ENCODE results near the gene PRKCE.

PRKCE gene

GRCh38 chr2:46062637-46063412 is 411.4 kb downstream of the PRKCE start:
- no peak overlapping the region for H3K4me3 ChIP-seq (ENCODE audit: low read length)
- no peaks in the 10 kb centered on the region for H3K9me3 ChIP-seq (ENCODE audit: control insufficient read depth, low read depth, low read length)
- H3K36me3 ChIP-seq (ENCODE audit: control insufficient read depth, low read depth, low read length), result no peaks in the 10 kb centered on the region
- H3K27ac ChIP-seq (ENCODE audit: low read length), result no peak overlapping the region
- H3K4me1 ChIP-seq (ENCODE audit: control insufficient read depth, low read depth, low read length), result no peaks in the 10 kb centered on the region
- no peaks in the 10 kb centered on the region for H3K27me3 ChIP-seq (ENCODE audit: control insufficient read depth, insufficient read depth, low read length)
- no peak overlapping the region for H3K9ac ChIP-seq (ENCODE audit: low read length)

- H3K36me3 ChIP-seq (ENCODE audit: control insufficient read depth, low read depth, low read length), result no peaks in the 10 kb centered on the region
- no peaks in the 10 kb centered on the region for H3K4me1 ChIP-seq (ENCODE audit: control insufficient read depth, low read depth, low read length)
- no peaks in the 10 kb centered on the region for H3K9me3 ChIP-seq (ENCODE audit: control insufficient read depth, low read depth, low read length)
- no peaks in the 10 kb centered on the region for H3K27me3 ChIP-seq (ENCODE audit: control insufficient read depth, insufficient read depth, low read length)
- no peak overlapping the region for H3K9ac ChIP-seq (ENCODE audit: low read length)
- no peak overlapping the region for H3K27ac ChIP-seq (ENCODE audit: low read length)
- H3K4me3 ChIP-seq (ENCODE audit: low read length), result no peak overlapping the region
Observed at GRCh38 chr2:46064396-46064795, 412.9 kb downstream of the PRKCE start.

GRCh38 chr2:46065152-46065551 is 413.7 kb downstream of the PRKCE start:
- Histone ChIP-seq H3K9ac (ENCODE audit: low read length) (no peak overlapping the region), H3K27ac (ENCODE audit: low read length) (no peak overlapping the region), H3K4me3 (ENCODE audit: low read length) (no peak overlapping the region), H3K9me3 (ENCODE audit: control insufficient read depth, low read depth, low read length) (no peaks in the 10 kb centered on the region), H3K4me1 (ENCODE audit: control insufficient read depth, low read depth, low read length) (no peaks in the 10 kb centered on the region), H3K36me3 (ENCODE audit: control insufficient read depth, low read depth, low read length) (no peaks in the 10 kb centered on the region), H3K27me3 (ENCODE audit: control insufficient read depth, insufficient read depth, low read length) (no peaks in the 10 kb centered on the region)

GRCh38 chr2:46066116-46066515 is 414.6 kb downstream of the PRKCE start:
- Histone ChIP-seq H3K9ac (ENCODE audit: low read length) (no peak overlapping the region), H3K4me3 (ENCODE audit: low read length) (no peak overlapping the region), H3K36me3 (ENCODE audit: control insufficient read depth, low read depth, low read length) (no peaks in the 10 kb centered on the region), H3K27ac (ENCODE audit: low read length) (no peak overlapping the region), H3K9me3 (ENCODE audit: control insufficient read depth, low read depth, low read length) (no peaks in the 10 kb centered on the region), H3K4me1 (ENCODE audit: control insufficient read depth, low read depth, low read length) (no peaks in the 10 kb centered on the region), H3K27me3 (ENCODE audit: control insufficient read depth, insufficient read depth, low read length) (no peaks in the 10 kb centered on the region)

- Histone ChIP-seq H3K27me3 (ENCODE audit: control insufficient read depth, insufficient read depth, low read length) (no peaks in the 10 kb centered on the region), H3K9me3 (ENCODE audit: control insufficient read depth, low read depth, low read length) (no peaks in the 10 kb centered on the region), H3K27ac (ENCODE audit: low read length) (no peak overlapping the region), H3K9ac (ENCODE audit: low read length) (no peak overlapping the region), H3K36me3 (ENCODE audit: control insufficient read depth, low read depth, low read length) (no peaks in the 10 kb centered on the region), H3K4me3 (ENCODE audit: low read length) (no peak overlapping the region), H3K4me1 (ENCODE audit: control insufficient read depth, low read depth, low read length) (no peaks in the 10 kb centered on the region)
Observed at GRCh38 chr2:46066601-46067000, 415.1 kb downstream of the PRKCE start.

- H3K27ac ChIP-seq (ENCODE audit: low read length), result no peak overlapping the region
- H3K36me3 ChIP-seq (ENCODE audit: control insufficient read depth, low read depth, low read length), result no peaks in the 10 kb centered on the region
- no peak overlapping the region for H3K9ac ChIP-seq (ENCODE audit: low read length)
- H3K9me3 ChIP-seq (ENCODE audit: control insufficient read depth, low read depth, low read length), result no peaks in the 10 kb centered on the region
- no peaks in the 10 kb centered on the region for H3K4me1 ChIP-seq (ENCODE audit: control insufficient read depth, low read depth, low read length)
- no peaks in the 10 kb centered on the region for H3K27me3 ChIP-seq (ENCODE audit: control insufficient read depth, insufficient read depth, low read length)
- no peak overlapping the region for H3K4me3 ChIP-seq (ENCODE audit: low read length)
Observed at GRCh38 chr2:46067062-46067461, 415.6 kb downstream of the PRKCE start.

GRCh38 chr2:46067501-46068305 is 416.2 kb downstream of the PRKCE start:
- no peak overlapping the region for H3K4me3 ChIP-seq (ENCODE audit: low read length)
- H3K9me3 ChIP-seq (ENCODE audit: control insufficient read depth, low read depth, low read length), result no peaks in the 10 kb centered on the region
- no peak overlapping the region for H3K27ac ChIP-seq (ENCODE audit: low read length)
- no peaks in the 10 kb centered on the region for H3K27me3 ChIP-seq (ENCODE audit: control insufficient read depth, insufficient read depth, low read length)
- H3K4me1 ChIP-seq (ENCODE audit: control insufficient read depth, low read depth, low read length), result no peaks in the 10 kb centered on the region
- no peak overlapping the region for H3K9ac ChIP-seq (ENCODE audit: low read length)
- no peaks in the 10 kb centered on the region for H3K36me3 ChIP-seq (ENCODE audit: control insufficient read depth, low read depth, low read length)

- H3K4me1 ChIP-seq (ENCODE audit: control insufficient read depth, low read depth, low read length), result no peaks in the 10 kb centered on the region
- H3K27me3 ChIP-seq (ENCODE audit: control insufficient read depth, insufficient read depth, low read length), result no peaks in the 10 kb centered on the region
- no peak overlapping the region for H3K4me3 ChIP-seq (ENCODE audit: low read length)
- H3K36me3 ChIP-seq (ENCODE audit: control insufficient read depth, low read depth, low read length), result no peaks in the 10 kb centered on the region
- no peak overlapping the region for H3K27ac ChIP-seq (ENCODE audit: low read length)
- no peaks in the 10 kb centered on the region for H3K9me3 ChIP-seq (ENCODE audit: control insufficient read depth, low read depth, low read length)
- no peak overlapping the region for H3K9ac ChIP-seq (ENCODE audit: low read length)
Observed at GRCh38 chr2:46068636-46069035, 417.2 kb downstream of the PRKCE start.

GRCh38 chr2:46071074-46071473 is 419.6 kb downstream of the PRKCE start:
- no peaks in the 10 kb centered on the region for H3K9me3 ChIP-seq (ENCODE audit: control insufficient read depth, low read depth, low read length)
- H3K4me3 ChIP-seq (ENCODE audit: low read length), result no peak overlapping the region
- H3K36me3 ChIP-seq (ENCODE audit: control insufficient read depth, low read depth, low read length), result no peaks in the 10 kb centered on the region
- no peak overlapping the region for H3K9ac ChIP-seq (ENCODE audit: low read length)
- H3K27ac ChIP-seq (ENCODE audit: low read length), result no peak overlapping the region
- no peaks in the 10 kb centered on the region for H3K27me3 ChIP-seq (ENCODE audit: control insufficient read depth, insufficient read depth, low read length)
- H3K4me1 ChIP-seq (ENCODE audit: control insufficient read depth, low read depth, low read length), result no peaks in the 10 kb centered on the region

- Histone ChIP-seq H3K4me1 (ENCODE audit: control insufficient read depth, low read depth, low read length) (no peaks in the 10 kb centered on the region), H3K9me3 (ENCODE audit: control insufficient read depth, low read depth, low read length) (no peaks in the 10 kb centered on the region), H3K9ac (ENCODE audit: low read length) (no peak overlapping the region), H3K27ac (ENCODE audit: low read length) (no peak overlapping the region), H3K4me3 (ENCODE audit: low read length) (no peak overlapping the region), H3K27me3 (ENCODE audit: control insufficient read depth, insufficient read depth, low read length) (no peaks in the 10 kb centered on the region), H3K36me3 (ENCODE audit: control insufficient read depth, low read depth, low read length) (no peaks in the 10 kb centered on the region)
Observed at GRCh38 chr2:46072101-46072820, 420.8 kb downstream of the PRKCE start.

- H3K27ac ChIP-seq (ENCODE audit: low read length), result no peak overlapping the region
- H3K4me1 ChIP-seq (ENCODE audit: control insufficient read depth, low read depth, low read length), result no peaks in the 10 kb centered on the region
- no peaks in the 10 kb centered on the region for H3K27me3 ChIP-seq (ENCODE audit: control insufficient read depth, insufficient read depth, low read length)
- no peaks in the 10 kb centered on the region for H3K9me3 ChIP-seq (ENCODE audit: control insufficient read depth, low read depth, low read length)
- H3K36me3 ChIP-seq (ENCODE audit: control insufficient read depth, low read depth, low read length), result no peaks in the 10 kb centered on the region
- H3K9ac ChIP-seq (ENCODE audit: low read length), result no peak overlapping the region
- no peak overlapping the region for H3K4me3 ChIP-seq (ENCODE audit: low read length)
Observed at GRCh38 chr2:46073540-46074046, 422.1 kb downstream of the PRKCE start.

All from iPS-18a (cell line).